Hindlimb muscle (tissue), 1 donor: ENCODE measurements around the gene PHTF2. TPM values are rescaled to one million over a fixed set of nuclear protein-coding genes. Genes with fewer than 3 reads are reported as not detected.
"Not testable (repeated sequence)": the region's sequence is repeated elsewhere in the genome, so short reads cannot be mapped to it uniquely, and the experiment has no call there.

ENCODE experiments used
- DNase-seq: peaks from one replicate; pipeline ENCODE4 v3.0.0-alpha.2; 2013
- polyA plus RNA-seq: library from polyadenylated mRNA; unstranded; fragments of 120-200 nt; gene quantifications from one replicate; pipeline ENCODE4 v1.2.1, GENCODE V29; 2013; ENCODE audit not compliant: insufficient read length

The PHTF2 gene
- polyA plus RNA-seq, 1 donor: 15.3 TPM

GRCh38 chr7:77999168-77999567, 200.6 kb downstream of the PHTF2 start:
- DNase-seq: not testable (repeated sequence)

GRCh38 chr7:78002021-78002420, 203.4 kb downstream of the PHTF2 start:
- DNase-seq: no peak

DNA sequence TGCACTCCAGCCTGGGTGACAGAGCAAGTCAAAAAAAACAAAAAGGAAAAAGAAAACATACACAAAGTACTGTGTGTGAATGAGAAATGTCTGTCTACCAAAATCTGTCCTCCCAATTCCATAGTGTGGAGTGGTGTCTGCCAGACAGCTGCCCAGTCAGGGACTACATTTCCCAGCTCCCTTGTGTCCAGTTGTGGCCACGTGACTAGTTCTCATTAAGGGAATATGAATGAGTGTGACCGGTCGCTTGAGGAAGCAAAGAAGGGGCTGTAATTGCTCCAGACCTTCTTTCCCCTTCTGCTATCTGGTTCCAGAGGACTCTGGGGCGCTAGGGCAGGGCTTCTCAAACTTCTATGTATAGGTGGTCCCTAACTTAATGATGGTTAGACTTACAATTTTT, 204.1 kb downstream of the PHTF2 start:
- no peak for DNase-seq

- DNase-seq: no peak
Observed at GRCh38 chr7:78006063-78006755, 207.6 kb downstream of the PHTF2 start.

Other genes with a start within 250 kb of the PHTF2 start
- 15.5 TPM for gene RSBN1L, start 102.3 kb upstream of the PHTF2 start, polyA plus RNA-seq
- gene TMEM60, start 339 bp upstream of the PHTF2 start, polyA plus RNA-seq: 11.3 TPM